Tibial nerve (tissue), 4 donors: ENCODE measurements around the gene INO80B.

Experiments
- EP300 ChIP-seq, 2 donors: sonication (generic); formaldehyde crosslinking; IDR thresholded peaks; one replicate each; pipeline ENCODE4 v1.6.1; 2017; ENCODE audit warnings: antibody characterized with exemption in 2 of 2, mild to moderate bottlenecking in 1 of 2
- TF ChIP-seq, protein P1 (sequence below), 5 experiments: fragments of 200-600 bp in 3 of 5; fragments of 450-650 bp in 2 of 5; sonication (generic) in 3 of 5; IDR thresholded peaks; one replicate each; pipeline ENCODE4 v1.5.1; 2016 to 2019; ENCODE audit warnings: antibody characterized with exemption in 5 of 5, mild to moderate bottlenecking in 3 of 5, moderate library complexity in 2 of 5

DNA sequence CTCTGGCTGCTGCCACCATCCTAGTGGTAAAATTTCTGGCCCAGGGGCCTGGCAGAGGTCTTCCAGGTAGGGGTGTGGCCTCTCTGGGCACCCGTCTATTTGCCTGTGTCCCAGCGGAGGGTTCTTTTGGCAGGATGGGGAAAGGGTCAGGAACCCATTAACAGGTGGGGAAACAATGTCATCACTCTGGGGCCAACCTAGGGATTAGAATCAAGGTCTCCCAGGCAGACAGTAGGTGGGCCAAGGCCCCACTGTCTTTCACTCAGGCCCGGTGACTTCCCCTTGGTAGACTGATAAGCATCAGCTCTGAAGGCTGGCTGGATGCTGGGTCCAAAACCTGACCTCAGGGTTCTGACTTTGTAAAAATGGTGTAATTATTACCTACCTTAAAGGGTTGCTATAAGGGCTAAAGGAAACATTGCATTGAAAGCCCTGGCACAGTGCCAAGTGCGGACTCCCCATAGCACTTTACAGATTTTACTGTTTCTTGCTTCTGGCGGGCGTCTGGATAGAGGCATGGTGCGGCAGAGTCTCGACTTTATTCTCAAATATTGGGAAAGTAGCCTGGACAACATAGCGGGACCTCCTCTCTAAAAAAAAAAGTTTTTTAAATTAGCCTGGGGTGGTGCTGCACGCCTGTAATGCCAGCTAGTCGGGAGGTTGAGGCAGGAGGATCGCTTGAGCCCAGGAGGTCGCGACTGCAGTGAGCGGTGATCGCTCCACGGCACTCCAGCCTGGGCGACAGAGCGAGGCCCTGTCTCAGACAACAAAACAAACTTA lies 42.3 kb downstream of the INO80B start:
- TF ChIP-seq, protein P1, sequence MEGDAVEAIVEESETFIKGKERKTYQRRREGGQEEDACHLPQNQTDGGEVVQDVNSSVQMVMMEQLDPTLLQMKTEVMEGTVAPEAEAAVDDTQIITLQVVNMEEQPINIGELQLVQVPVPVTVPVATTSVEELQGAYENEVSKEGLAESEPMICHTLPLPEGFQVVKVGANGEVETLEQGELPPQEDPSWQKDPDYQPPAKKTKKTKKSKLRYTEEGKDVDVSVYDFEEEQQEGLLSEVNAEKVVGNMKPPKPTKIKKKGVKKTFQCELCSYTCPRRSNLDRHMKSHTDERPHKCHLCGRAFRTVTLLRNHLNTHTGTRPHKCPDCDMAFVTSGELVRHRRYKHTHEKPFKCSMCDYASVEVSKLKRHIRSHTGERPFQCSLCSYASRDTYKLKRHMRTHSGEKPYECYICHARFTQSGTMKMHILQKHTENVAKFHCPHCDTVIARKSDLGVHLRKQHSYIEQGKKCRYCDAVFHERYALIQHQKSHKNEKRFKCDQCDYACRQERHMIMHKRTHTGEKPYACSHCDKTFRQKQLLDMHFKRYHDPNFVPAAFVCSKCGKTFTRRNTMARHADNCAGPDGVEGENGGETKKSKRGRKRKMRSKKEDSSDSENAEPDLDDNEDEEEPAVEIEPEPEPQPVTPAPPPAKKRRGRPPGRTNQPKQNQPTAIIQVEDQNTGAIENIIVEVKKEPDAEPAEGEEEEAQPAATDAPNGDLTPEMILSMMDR (IDR thresholded peaks at IDR 0.05) = no peak
- TF ChIP-seq EP300 (IDR thresholded peaks at IDR 0.05) = no peak
